ENCODE results near the gene MANSC4.
"Not testable (repeated sequence)": the region's sequence is repeated elsewhere in the genome, so short reads cannot be mapped to it uniquely, and the experiment has no call there.

Gene MANSC4

DNA sequence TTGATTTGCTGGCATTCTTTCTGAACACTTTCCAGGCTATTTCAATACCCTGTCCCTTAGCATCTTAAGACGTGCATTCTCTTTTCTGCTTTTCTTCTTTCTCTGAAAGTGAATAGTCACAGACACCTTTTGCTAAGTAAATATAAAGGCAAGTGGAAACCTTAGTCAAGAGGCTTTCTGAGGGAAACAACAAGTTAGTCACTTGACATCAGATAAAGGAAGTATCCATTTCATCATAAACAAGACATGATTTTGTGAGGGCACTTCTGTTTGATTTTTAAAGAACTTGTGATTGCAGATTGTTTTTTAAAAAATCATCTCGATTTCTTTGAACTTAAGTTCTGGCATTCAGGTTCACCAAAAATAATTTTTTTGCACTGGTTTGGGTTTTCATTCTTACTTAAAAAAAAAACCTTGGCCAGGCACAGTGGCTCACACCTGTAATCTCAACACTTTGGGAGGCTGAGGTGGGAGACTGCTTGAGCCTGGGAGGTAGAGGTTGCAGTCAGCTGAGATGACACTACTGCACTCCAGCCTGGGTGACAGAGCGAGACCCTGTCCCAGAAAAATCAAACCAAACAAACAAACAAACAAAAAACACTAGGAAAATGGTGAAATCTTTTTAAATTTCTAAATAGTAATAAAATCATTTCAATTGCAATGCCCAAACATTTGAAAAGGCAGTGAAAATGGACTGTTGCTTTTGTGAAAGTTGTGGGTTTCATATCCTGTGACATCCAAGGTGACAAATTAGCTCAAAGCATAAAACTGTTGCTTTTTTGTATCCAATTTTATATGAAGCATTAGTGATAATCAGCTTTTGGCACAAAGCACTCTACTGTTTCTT, 8.3 kb downstream of the MANSC4 start:
- DNase-seq = no peak
- intact Hi-C loops (cut with DNase I) = no loop called here

- no peak for DNase-seq
- intact Hi-C loops (cut with DNase I) = no loop called here
Measured at GRCh38 chr12:27769142-27769673, 10.8 kb downstream of the MANSC4 start.

DNA sequence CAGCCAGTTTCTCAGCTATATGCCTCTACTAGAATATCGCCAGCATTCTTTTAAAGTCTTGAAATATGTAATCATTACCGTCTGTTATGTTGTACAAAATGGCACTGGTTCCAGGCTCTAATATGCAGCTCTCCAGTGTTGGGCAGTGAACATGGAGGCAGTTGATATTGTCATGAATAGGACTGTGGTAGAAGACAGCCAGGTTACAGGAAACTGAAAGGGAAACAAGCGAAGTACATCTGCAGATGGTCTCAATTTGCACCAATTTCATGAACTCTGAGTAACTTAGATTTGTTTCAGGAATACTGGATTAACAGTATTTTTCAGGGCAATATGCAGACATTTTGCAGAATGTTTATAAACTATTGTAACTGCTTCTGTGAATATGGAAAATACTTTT, 13.4 kb downstream of the MANSC4 start:
- DNase-seq = no peak
- intact Hi-C loops (cut with DNase I) = no loop called here

- intact Hi-C loops (cut with DNase I) = no loop called here
- DNase-seq = no peak
Measured at GRCh38 chr12:27762757-27763156, 17.3 kb downstream of the MANSC4 start.

GRCh38 chr12:27756670-27757195, 23.3 kb downstream of the MANSC4 start:
- no peak for DNase-seq
- intact Hi-C loops (cut with DNase I) = no loop called here

- intact Hi-C loops (cut with DNase I) = no loop called here
Measured at GRCh38 chr12:27754795-27755194, 25.2 kb downstream of the MANSC4 start.

DNA sequence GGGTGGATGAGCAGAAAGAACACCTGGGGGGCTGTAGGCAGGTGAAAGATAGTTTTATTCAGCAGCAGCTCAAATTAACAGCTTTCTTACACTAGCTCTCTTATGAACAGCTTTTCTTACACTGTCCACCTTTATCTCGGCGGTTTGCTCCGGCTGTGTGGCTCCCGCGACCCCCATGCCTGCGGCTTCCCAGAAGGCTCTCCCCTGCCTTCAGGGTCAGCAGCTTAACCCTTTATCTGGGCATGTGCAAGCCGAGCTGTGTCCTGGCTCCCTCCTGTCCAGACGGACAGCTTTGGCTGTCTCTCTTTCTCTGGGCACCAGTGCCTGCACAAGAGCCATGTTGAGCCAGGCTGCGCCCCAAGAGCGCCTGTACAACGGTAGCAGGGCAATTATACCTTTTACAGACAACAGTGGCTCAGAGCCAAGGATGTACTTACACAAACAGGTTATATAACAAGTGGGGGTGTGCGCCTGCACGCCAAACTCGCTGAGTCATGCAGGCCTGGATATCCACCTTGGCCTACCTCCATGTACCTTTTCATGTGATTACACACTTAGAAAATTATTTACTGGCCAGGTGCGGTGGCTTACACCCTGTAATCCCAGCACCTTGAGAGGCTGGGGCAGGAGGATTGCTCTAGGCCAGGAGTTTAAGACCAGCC, 28.5 kb downstream of the MANSC4 start:
- intact Hi-C loops (cut with DNase I) = no loop called here
- peak in 32 of 42 donors; percentile 16 to 62 (median 40) for DNase-seq

More at GRCh38 chr12:27754795-27755194, 25.2 kb downstream of the MANSC4 start:
- no peak for DNase-seq

DNA sequence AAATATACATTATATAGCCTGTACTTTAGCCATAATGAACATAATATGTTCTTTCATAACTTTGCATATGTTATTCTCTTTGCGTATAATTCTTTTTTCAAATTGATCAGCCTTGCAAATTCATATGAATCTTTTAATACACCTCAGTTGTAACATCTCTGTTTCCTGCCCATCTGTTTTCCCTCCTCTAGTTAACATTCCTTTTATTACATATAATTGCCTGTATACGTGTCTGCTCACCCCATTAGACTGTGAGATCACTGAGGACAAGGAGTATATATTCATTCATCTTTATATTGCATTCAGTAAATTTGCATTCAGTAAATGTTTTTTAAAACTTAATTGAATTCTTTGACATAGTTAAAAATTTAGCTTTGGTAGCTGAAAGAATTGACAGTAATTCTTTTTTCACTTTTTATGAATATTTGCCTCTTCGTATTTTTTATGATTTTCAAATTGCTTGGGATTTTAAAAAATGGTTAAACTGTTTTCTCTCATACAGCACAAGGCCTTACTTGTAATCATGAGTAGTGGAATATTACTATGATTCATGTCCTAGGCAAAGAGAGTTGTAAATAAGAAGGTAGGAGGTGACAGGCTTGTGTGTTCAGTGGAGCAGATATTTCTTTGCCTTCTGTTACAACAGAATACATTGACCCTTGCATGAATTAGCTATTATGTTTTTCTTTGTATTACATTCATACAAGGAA, 32.8 kb downstream of the MANSC4 start:
- intact Hi-C loops (cut with DNase I) = no loop called here
- no peak for DNase-seq

DNA sequence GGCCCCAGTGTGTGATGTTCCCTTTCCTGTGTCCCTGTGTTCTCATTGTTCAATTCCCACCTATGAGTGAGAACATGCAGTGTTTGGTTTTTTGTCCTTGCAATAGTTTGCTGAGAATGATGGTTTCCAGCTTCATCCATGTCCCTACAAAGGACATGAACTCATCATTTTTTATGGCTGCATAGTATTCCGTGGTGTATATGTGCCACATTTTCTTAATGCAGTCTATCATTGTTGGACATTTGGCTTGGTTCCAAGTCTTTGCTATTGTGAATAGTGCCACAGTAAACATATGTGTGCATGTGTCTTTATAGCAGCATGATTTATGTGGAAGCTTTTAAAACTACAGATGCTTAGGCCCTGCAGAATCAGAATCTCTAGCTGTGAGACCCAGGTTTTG, 34.3 kb downstream of the MANSC4 start:
- intact Hi-C loops (cut with DNase I); DNase-seq: not testable (repeated sequence)

- intact Hi-C loops (cut with DNase I) = no loop called here
- DNase-seq = no peak
Measured at GRCh38 chr12:27743601-27744000, 36.4 kb downstream of the MANSC4 start.

- intact Hi-C loops (cut with DNase I) = loop anchor here (5.0 kb wide), 1 partner anchor 88 kb away; no protein-coding TSS in a partner anchor
- not testable (repeated sequence) for DNase-seq
Measured at GRCh38 chr12:27734321-27734720, 45.7 kb downstream of the MANSC4 start.

- no peak for DNase-seq
- intact Hi-C loops (cut with DNase I) = loop anchor here (5.0 kb wide), 1 partner anchor 89 kb away; no protein-coding TSS in a partner anchor
Measured at GRCh38 chr12:27733791-27734190, 46.2 kb downstream of the MANSC4 start.

DNA sequence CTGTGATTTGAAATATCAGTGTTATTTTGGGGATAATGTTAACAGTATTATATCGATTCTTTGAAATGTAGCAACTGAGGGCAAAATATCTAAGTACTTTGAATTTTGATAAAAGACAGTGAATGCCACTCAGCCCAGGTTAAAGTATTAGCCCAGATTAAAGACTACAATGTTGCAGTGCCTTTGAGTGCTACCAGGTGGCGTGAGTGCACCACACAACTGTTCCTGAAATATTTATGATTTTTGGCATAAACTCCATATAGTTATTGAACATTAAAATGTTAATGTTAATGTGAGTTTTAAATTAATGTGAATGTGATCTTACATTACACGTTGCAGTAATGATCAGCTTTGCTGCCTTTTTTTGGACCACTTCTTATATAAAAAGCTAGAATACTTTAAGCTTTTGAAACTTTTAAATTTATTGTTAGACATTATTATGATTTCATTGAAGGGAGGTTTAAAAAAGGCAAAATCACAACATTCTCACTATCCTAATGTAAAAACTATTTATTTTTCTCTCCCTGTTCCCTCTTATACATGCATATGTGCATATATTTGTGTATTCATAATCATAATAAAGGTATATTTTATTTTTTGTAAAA, 46.9 kb downstream of the MANSC4 start:
- intact Hi-C loops (cut with DNase I) = loop anchor here (5.0 kb wide), 1 partner anchor 89 kb away; no protein-coding TSS in a partner anchor
- DNase-seq = peak in 26 of 42 donors; percentile 8 to 68 (median 38)

- DNase-seq = no peak
- intact Hi-C loops (cut with DNase I) = loop anchor here (5.0 kb wide), 1 partner anchor 90 kb away; no protein-coding TSS in a partner anchor
Measured at GRCh38 chr12:27732281-27732680, 47.8 kb downstream of the MANSC4 start.

- no peak for DNase-seq
- intact Hi-C loops (cut with DNase I) = loop anchor here (5.0 kb wide), 1 partner anchor 92 kb away; no protein-coding TSS in a partner anchor
Measured at GRCh38 chr12:27730097-27730588, 49.9 kb downstream of the MANSC4 start.

- intact Hi-C loops (cut with DNase I) = no loop called here
- DNase-seq = no peak
Measured at GRCh38 chr12:27723212-27723611, 56.8 kb downstream of the MANSC4 start.

Measured in head of caudate nucleus (tissue), 42 donors.